NCI-H446 treated with DMSO at 0.1 percent for 48 hours (cell line): Measurements from ENCODE around the gene GRID2.

Experiments
- DNase-seq: peaks from one replicate; lab custom pipeline; 2025; lab: John Stamatoyannopoulos, UW

GRID2 gene

GRCh38 chr4:93809773-93810172 is 1506.0 kb downstream of the GRID2 start:
- no peak for DNase-seq

GRCh38 chr4:93810340-93810992 is 1506.7 kb downstream of the GRID2 start:
- no peak for DNase-seq

GRCh38 chr4:93813092-93813491 is 1509.3 kb downstream of the GRID2 start:
- no peak for DNase-seq

- DNase-seq, result no peak
These were observed 1510.4 kb downstream of the GRID2 start for GRCh38 chr4:93814141-93814540.

- DNase-seq, result no peak
These were observed 1511.0 kb downstream of the GRID2 start for GRCh38 chr4:93814722-93815121.
